ENCODE data around the gene TTC6. TPM values are rescaled to one million over a fixed set of nuclear protein-coding genes. Genes with fewer than 3 reads are reported as not detected.

TTC6 gene
- total RNA-seq, 1 experiment from 2014 or later: 0.54 TPM

DNA sequence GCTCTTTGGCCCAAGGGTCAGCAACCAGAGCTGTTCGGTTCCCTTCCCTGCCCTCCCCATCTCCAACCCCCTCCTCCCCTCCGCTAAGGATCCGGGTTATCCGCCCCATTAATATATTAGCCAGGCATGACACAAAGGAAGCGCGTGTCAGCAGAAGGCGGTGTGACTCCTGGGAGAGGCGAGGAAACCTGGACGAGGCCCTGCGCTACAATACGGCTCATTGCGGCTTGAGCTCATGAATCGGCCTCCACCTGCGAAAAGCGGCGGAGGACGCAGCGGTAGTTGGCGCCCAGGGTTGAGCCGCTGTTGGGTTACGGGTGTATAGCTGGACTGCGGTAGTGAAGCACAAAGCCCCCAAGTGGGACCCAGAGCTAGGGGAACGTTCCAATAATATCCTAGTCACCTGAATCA, 10.3 kb upstream of the TTC6 start:
- Histone ChIP-seq H3K4me1 (ENCODE audit: control insufficient read depth, insufficient read depth, low read length) (no peaks in the 10 kb centered on the region; the same call in 1 of the 2 replicates), H3K27ac (ENCODE audit: low read length) (no peak overlapping the region), H3K4me3 (ENCODE audit: low read depth in 2 of 2, low read length in 2 of 2) (no peak overlapping the region), H3K9me3 (ENCODE audit: control insufficient read depth, insufficient read depth, low read depth, low read length) (no peaks in the 10 kb centered on the region), H3K36me3 (ENCODE audit: control insufficient read depth, insufficient read depth, low read length) (no peaks in the 10 kb centered on the region), H3K27me3 (ENCODE audit: control insufficient read depth, insufficient read depth, low read length) (no peaks in the 10 kb centered on the region)
- TF ChIP-seq, protein P1, sequence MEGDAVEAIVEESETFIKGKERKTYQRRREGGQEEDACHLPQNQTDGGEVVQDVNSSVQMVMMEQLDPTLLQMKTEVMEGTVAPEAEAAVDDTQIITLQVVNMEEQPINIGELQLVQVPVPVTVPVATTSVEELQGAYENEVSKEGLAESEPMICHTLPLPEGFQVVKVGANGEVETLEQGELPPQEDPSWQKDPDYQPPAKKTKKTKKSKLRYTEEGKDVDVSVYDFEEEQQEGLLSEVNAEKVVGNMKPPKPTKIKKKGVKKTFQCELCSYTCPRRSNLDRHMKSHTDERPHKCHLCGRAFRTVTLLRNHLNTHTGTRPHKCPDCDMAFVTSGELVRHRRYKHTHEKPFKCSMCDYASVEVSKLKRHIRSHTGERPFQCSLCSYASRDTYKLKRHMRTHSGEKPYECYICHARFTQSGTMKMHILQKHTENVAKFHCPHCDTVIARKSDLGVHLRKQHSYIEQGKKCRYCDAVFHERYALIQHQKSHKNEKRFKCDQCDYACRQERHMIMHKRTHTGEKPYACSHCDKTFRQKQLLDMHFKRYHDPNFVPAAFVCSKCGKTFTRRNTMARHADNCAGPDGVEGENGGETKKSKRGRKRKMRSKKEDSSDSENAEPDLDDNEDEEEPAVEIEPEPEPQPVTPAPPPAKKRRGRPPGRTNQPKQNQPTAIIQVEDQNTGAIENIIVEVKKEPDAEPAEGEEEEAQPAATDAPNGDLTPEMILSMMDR (IDR thresholded peaks at IDR 0.05): no peak
- in situ Hi-C loops (cut with HindIII; ENCODE audit: low pct_unique_long_range_greater_than_20kb, low sequenced_read_pairs) (no loop called here), intact Hi-C loops (cut with micrococcal nuclease; ENCODE audit: unreplicated experiment) (no loop called here)
- no TSS peak for BruUV-seq (replicated peaks)
- DNase-seq (ENCODE audit: low read depth, low spot score) (no peak), ATAC-seq (no peak)
- CTCF ChIA-PET: no interaction called here
- POLR2A ChIA-PET: no interaction called here

DNA sequence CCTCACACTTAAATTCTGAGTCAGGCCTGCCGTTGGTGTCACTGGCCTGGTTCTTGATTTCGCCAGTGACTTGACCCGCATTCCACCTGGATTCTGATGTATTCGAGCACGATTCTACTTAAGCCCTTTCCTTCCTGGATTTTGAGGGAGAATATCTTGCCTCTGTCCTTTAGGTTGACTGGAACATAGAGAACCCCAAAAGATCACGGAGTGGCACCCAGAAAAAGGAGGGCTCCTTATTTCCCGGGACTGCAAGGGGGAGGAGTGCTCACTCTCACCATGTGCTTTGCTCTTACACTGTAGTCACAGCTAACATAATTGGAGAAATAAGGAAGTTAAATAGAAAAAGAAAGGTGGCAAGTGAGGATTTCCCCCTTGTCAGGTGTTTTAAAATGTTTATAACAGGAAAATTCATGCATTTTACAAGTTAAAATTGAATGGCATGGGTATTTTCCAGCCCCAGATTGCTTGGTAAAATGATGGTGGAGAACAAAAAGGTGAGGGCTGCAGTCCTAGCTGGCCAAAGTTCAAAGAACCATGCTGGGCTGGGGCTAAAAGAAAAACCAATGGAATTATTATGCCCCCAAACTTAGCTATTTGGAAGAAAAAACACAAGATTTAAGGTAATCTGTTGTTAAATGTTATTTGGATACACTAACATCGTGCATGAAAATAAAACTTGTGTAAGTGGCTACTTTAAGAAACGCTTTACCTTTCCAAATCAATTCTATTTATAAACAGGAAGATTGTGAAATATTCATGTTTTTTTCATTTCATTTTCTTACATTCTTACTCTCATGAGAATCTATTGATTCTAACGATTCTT, 9.2 kb upstream of the TTC6 start:
- no peaks in the 10 kb centered on the region; the same call in 1 of the 2 replicates for H3K4me1 ChIP-seq (ENCODE audit: control insufficient read depth, insufficient read depth, low read length)
- ChIA-PET POLR2A (no interaction called here), CTCF (no interaction called here)
- H3K27ac ChIP-seq (ENCODE audit: low read length): no peak overlapping the region
- no peaks in the 10 kb centered on the region for H3K9me3 ChIP-seq (ENCODE audit: control insufficient read depth, insufficient read depth, low read depth, low read length)
- no peaks in the 10 kb centered on the region for H3K27me3 ChIP-seq (ENCODE audit: control insufficient read depth, insufficient read depth, low read length)
- no peak overlapping the region for H3K4me3 ChIP-seq (ENCODE audit: low read depth in 2 of 2, low read length in 2 of 2)
- intact Hi-C loops (cut with micrococcal nuclease; ENCODE audit: unreplicated experiment) (no loop called here), in situ Hi-C loops (cut with HindIII; ENCODE audit: low pct_unique_long_range_greater_than_20kb, low sequenced_read_pairs) (no loop called here)
- no peak for DNase-seq (ENCODE audit: low read depth, low spot score)
- no peaks in the 10 kb centered on the region for H3K36me3 ChIP-seq (ENCODE audit: control insufficient read depth, insufficient read depth, low read length)
- no peak for TF ChIP-seq TCF7L2 (IDR thresholded peaks at IDR 0.05; ENCODE audit: low read depth, low read length)
- TF ChIP-seq SIN3A (IDR thresholded peaks at IDR 0.05; ENCODE audit: borderline replicate concordance, insufficient read depth, low read depth, low read length): no peak
- TF ChIP-seq POLR2AphosphoS5 (IDR thresholded peaks at IDR 0.05; ENCODE audit: low read depth, low read length): no peak
- TF ChIP-seq, protein P2, sequence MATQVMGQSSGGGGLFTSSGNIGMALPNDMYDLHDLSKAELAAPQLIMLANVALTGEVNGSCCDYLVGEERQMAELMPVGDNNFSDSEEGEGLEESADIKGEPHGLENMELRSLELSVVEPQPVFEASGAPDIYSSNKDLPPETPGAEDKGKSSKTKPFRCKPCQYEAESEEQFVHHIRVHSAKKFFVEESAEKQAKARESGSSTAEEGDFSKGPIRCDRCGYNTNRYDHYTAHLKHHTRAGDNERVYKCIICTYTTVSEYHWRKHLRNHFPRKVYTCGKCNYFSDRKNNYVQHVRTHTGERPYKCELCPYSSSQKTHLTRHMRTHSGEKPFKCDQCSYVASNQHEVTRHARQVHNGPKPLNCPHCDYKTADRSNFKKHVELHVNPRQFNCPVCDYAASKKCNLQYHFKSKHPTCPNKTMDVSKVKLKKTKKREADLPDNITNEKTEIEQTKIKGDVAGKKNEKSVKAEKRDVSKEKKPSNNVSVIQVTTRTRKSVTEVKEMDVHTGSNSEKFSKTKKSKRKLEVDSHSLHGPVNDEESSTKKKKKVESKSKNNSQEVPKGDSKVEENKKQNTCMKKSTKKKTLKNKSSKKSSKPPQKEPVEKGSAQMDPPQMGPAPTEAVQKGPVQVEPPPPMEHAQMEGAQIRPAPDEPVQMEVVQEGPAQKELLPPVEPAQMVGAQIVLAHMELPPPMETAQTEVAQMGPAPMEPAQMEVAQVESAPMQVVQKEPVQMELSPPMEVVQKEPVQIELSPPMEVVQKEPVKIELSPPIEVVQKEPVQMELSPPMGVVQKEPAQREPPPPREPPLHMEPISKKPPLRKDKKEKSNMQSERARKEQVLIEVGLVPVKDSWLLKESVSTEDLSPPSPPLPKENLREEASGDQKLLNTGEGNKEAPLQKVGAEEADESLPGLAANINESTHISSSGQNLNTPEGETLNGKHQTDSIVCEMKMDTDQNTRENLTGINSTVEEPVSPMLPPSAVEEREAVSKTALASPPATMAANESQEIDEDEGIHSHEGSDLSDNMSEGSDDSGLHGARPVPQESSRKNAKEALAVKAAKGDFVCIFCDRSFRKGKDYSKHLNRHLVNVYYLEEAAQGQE (IDR thresholded peaks at IDR 0.05; ENCODE audit: insufficient read depth in 1 of 2, low read depth in 2 of 2, low read length in 1 of 2): no peak
- TF ChIP-seq, protein P1 (IDR thresholded peaks at IDR 0.05): no peak
- ATAC-seq: no peak
- BruUV-seq (replicated peaks): no TSS peak

All from Panc1 (cell line).